GF-D8 (cell line): ENCODE measurements around the gene OSCP1.
A peak's percentile ranks its signal among the peaks of the same experiment; 100 is the strongest.

Experiments
- DNase-seq: peaks from one replicate; lab custom pipeline; 2025; lab: John Stamatoyannopoulos, UW

OSCP1 gene

DNA sequence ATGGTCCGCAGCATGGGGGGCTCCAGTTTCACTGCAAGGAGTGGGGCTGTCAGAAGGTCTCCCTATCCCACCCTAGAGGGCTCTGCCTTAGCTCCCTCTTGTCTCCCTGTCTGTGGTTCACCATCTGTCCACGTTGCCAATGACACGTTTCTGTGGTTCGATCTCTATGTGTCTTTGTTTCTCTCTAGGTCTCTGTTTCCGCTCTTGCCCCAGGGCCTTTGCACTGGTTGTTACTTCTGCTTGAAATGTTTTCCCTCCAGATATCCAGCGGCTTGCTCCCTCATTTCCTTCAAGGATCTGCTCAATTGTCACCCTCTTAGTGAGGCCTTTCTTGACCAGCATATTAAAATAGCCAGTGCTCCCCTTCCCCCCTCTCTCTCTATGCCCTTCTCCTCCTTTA is 22.4 kb upstream of the OSCP1 start:
- no peak for DNase-seq

DNA sequence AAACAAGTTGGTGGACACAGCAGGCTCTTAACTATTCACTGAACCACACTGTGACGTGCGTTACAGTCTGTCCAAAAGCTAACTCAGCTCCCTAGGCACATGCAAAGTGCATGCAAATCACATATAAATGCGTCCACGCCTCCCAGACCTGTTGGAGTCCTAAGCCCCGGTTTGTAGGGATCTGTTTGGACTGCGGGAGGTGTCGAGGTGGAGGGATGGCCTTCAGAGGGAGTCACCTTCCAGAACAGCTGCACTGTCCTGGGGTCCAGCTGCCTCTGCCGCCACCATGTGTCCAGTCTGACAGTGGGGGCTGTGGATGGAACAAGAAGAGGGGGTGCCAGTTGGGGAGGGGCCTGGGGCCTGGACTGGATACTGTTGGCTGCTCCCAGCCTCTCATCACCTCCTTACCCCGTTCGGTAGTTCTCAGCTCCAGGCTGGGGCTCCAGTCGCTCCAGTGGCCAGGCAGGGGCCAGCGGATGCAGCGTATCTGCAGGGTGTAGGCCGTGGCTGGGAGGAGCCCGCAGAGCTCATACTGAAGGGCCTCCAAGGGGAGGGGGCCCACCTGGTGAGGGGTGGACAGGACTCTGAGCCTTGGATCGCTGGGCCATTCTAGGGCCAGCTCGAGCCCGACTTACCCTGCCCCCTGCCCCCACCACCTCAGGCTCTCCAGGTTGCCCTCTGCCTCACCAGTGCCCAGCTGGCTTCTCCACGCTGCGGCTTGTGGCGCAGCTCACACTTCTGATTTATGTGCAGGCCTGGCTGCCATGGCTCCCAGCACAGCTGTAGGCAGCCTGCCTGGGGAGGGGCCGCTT is 21.8 kb upstream of the OSCP1 start:
- no peak for DNase-seq

DNA sequence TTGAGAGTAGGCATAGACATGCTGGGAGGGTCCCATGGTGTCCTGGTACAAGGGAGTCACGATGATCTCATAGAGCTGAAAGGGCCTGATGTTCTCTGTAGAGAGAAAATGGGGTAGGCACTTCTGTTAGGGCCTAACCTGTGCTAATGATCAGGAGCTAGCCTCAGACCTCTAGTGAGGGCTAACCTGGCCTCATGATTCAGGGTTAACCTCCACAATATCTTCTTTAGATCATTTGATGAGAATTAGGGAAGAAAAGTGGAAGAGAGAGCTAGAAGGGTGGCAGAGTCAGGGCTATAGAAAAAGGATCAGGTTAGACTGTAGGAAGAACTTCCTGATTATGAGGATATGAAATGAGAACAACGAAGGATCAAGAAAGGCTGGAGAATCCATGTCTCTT is 18.9 kb upstream of the OSCP1 start:
- no peak for DNase-seq

DNA sequence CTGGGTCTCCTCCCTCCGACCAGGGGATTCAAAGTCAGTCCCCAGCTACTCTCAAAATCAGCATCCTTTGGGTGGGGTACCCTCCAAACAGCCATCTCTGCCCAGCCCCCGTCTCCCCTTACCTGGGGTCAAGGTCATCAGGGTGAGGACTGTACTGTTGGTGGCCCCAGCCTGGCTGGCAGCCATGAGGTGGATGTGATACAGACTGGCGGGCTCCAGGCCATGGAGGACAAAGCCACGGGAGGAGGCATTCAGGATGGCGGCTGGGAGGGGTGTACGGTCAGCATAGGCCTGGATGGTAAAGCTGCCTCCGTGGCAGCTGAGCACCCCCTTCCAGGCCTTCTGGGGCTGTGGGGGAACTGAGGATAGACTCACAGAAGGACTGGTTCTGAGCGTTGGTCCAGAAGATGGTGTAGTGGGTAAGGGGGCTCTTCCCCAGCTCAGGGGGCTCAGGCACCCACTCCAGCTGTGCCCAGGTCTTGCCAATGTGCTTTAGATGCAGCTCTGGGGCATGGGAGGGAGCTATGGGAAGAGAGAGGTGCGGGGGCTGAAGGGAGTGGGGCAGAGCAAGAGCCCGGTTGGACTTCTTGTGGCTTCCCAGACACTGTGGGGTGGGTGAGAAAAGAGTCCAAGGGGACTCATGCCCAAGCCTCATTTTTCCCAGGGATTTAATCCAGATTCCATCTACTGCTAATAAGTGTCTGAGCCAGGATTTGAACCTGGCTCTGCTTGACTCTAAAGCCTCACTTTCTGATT is 17.6 kb upstream of the OSCP1 start:
- no peak for DNase-seq

DNA sequence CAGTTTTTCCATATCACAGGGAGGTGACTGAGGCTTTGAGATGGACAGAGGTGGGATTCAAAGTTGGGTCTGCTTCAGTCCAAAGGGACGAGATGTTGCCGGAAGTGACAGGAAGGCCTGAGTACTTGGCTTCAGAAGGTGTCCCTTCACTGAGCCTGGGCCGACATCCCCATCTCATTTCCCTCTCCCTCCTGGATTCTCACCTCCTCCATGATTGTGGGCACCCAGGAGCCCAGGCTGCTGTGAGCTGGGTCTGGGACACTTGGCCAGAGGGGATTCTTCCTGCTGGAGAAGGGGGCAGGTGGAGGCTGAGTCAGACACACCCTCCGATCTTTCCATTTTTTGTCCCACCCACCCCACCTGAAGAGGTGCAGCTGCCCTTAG is 16.8 kb upstream of the OSCP1 start:
- no peak for DNase-seq

DNA sequence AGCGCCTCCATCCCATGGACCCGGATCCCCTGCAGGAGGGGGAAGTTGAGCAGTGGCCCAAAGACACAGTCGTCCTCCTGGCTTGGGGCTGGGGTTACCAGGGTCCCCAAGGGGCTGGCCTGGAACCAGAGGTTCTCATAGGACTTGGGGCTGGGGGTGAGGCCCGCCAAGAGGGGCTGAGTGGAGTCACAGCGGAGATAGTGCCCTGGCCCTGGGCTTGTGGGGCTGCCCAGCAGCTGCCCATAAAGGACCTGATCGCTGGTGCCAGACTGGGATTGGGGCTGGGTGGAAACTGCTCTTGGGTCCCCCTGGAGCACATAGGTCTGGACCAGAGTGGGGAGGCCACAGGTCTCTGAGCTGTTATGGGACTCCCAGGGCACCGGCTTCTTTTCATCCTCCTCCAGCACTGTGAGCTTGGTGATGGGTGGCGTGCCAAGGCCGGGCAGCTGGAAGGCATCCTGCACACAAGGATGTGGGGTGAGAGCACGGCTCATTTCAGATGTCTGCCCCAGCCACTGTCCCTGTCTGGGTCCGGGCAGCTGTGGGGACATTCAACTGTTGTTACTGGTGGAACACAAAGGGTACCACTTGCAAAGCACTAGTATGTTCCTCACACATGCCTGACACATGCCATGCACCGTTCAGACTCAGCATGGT is 16.2 kb upstream of the OSCP1 start:
- DNase-seq, result no peak

DNA sequence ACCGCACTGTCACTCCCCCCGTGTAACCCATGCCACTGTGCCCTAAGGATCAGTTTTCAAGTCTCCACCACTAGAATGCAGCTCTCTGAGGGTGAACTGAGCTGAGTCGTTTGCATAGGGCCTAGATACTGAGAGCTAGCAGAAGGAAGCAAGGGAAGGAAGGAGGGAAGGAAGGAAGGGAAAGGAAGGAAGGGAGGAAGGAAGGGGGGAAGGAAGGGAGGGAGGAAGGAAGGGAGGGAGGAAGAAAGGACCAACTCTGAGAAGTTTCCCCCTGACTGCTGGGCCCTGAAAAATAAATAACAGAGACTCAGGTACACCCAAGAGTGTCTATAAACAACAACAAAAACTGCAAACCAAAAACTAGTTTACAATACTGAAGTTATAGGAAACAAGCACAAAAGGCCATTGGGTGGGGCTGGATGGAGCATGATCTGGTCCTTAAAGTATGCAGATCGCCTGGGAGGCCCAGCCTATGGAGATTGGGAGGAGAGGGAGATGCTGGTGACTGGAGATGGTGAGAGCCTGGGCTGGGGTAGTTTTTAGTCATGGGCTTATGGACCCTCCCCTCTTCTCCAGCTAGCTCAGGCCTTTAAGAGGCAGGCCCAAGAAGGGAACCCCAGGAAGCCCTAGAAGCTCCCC is 15.6 kb upstream of the OSCP1 start:
- DNase-seq, result no peak

DNA sequence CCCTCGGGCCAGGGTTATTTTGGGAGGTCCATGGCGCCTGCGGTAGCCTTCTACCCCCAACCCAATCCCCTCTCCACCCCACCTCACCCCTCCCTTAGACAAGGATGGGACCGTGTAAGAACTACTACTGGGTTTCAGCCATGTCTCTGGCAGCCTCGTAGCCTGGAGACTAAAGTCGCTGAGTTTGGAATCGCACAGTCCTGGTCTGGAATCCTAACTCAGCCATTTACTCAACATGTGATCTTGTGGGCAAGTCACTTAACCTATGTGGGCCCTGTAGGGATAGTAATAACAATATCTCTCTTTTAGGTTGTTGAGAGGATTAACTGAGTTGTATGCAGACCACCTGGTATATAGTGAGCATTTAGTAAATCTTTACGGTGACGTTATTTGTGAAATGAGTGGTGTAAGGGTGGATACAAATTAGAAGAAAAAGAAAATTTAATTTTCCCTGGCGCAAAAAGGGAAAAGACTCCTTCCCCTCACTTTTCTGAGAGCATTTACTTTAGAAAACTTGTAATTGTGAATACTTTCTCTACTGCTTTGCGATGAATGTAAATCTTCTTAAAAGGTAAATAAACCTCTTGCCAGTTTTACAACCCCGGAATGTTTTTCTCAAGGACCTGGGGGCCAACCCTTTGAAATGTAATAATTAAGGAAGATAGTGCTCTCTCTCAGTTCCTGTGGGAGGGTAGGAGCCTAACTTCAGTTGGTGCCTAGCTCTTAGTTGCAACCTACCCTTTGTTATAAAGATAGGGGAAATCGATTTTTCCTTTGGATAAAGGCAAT is 14.5 kb upstream of the OSCP1 start:
- no peak for DNase-seq

DNA sequence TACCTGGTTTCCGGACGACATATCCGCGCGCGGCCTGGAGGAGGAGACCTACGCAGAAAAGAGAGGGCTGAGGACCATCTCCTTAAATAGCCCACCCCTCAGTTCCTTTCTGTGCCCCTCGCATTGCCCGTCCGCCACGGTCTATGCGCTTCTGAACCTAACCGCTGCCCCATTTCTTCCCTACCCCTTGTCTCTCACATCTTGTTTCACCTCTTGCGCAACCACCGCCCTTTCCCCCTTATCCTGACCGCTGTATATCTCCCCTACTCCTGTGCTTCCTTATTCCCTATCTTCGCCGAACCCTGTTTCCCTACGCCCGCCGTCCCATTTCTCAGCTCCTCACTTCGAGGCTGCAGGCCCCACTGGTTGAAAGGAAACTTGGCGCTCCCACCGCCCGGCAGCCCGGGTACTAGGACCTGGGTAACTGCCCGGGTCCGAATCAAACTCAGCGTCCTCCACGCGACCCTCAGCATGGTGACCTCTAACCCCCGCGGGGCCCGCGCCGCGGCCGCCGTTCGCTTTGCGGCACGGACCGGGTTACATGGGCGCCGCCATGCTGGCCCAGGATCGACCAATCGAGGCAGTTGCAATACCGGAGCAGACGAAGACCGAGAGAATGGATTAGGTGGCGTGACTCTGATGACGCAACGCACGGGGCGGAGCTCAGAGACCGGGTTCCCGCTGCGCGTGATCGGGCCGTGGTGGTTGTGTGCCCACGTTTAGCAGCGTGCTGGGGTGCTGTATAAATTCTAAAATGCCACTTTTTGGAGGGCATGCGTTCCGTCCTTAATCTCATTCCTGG is 13.8 kb upstream of the OSCP1 start, which contains the start of gene MRPS15:
MRPS15 (minus strand) TSS at position 582 of the 802 bp plus-strand sequence; CDS start at position 473, 109 bp downstream.
- DNase-seq, result peak; percentile 84

DNA sequence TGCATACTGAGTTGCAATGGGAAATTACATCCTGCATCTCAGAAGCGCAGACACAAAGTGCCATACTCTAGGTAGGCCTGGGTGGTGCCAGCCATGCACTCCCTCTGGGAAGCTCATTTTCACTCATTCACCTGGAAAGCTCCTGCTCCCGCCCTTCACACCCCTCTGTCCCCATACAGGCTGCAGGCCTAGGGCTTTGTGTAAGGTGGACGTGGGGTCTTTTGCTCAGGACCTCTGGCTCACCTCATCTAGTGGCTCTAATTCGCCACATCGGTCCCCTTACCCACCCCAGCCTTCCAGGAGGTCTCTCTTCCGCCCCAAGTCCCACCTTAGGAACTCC is 13.2 kb upstream of the OSCP1 start:
- no peak for DNase-seq

DNA sequence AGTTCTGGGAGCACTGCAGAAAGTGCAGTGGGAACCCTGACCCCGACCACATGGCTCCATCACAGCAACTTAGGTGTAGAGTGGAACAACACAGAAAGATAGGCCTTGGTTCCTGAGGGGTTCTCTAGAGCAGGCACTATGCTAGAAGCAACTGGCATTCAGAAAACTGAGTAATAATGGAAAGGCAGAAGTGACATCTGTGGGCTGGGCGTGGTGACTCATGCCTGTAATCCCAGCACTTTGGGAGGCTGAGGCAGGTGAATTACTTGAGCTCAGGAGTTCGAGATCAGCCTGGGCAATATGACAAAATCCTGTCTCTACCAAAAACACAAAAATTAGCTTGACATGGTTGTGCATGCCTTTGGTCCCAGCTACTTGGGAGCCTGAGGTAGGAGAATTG is 8.7 kb upstream of the OSCP1 start:
- no peak for DNase-seq

DNA sequence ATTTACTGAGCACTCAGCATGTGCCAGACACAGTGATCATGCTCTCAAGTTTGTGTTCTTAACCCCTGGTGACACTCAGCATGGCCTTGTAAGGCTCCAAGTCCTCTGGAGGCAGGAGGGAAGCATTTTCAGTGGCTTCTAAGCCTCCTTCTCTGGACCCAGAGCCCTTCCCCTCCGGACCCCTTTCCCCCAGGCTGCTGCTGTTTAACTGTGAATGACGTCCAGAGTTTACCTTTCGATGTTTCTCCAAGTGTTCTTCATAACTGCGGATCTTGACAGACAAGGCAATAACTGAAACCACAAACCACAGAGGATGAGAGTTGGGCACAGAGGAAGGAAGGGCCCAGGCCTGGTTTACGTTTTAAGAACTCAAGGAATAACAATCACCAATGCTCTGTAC is 7.4 kb upstream of the OSCP1 start:
- peak; percentile 82 for DNase-seq

DNA sequence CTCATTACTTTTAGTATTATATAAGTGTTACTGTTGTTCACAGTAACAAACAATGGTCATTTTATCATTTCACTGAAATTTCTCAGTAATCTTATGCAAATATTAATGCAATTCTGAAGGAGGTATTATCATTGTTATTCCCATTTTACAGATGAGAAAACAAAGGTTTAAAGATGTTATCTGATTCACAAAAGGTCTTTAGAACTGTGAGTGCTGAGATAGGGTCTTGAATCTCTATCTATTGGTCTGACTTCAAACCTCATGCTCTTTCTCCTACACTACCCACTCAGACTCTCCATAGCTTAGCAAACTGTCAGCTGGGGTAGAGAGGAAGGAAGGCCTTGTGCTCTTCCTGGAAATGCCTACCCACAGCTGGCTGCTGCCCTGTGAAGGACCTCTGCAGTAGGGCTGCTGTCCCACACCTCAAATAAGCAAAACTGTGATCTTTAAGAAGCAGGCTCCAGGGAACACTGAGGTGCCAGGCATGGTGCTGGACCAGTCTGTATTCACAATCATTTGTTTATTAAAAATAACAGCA is 6.2 kb upstream of the OSCP1 start:
- DNase-seq, result peak; percentile 68

DNA sequence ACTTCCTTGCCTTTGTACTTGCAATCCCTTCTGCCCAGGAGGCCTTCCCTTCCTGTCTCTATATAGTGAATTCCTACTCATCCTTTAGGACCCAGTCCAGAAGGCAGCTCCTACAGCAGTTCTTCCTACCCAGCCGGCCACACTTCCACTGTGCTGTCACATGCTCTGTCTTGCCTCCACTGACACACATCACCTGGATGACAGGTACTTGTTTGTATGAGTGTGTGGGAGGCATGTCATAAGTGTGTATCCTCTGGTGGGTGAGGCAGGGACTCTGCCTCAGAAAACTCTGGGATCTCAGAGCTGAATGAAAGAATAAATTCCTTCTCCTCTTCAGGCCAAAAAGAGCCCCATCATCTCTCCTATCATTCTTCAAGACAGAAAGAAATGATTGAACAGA is 5.1 kb upstream of the OSCP1 start:
- DNase-seq, result no peak

DNA sequence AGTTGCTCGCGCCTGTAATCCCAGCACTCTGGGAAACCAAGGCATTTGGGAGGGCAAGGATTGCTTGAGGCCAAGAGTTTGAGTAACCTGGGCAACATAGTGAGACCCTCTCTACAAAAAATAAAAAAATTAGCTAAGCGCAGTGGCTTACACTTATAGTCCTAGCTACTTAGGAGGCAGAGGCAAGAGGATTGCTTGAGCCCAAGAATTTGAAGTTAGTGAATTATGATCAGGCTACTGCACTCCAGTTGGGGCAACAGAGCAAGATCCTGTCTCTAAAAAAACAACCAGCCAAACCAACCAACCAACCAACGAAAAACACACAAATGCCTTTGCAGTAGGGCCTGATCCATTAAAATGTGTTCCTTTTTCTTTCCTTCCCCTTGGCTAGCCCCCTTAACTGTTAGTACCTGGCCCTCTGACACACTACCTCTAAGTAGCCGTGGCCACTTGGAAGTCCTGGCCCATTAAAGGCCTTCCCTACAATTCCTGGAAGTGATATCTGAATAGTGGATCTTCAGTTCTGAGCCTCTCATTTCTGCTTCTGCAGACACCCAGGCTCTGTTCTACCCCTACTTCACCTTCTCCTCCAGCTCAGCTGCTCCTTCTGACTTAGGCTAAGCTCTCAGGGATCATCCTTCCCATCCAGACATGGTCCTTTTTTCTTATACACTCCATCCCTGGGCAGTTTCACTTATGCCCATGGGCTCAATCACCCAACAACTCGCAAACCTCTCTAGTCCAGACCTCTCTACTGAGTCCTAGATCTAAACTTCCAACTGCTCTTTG is 3.5 kb upstream of the OSCP1 start:
- DNase-seq, result no peak

DNA sequence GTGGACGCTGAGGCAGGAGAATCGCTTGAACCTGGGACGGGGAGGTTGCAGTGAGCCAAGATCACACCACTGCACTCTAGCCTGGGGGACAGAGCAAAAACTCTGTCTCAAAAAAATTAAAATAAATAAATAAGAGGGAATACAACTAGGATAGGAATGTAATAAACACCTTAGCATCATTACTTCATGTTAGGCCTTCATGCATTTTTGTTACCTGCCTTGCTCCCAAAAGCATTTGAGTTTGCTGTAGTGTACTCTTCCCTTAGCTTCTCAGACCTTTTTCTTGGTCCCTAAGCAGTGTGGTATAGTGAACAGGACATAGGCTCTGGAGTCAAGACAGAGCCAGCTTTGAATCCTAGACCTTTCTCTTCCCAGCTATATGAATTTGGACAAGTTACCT is 2.8 kb upstream of the OSCP1 start:
- no peak for DNase-seq

DNA sequence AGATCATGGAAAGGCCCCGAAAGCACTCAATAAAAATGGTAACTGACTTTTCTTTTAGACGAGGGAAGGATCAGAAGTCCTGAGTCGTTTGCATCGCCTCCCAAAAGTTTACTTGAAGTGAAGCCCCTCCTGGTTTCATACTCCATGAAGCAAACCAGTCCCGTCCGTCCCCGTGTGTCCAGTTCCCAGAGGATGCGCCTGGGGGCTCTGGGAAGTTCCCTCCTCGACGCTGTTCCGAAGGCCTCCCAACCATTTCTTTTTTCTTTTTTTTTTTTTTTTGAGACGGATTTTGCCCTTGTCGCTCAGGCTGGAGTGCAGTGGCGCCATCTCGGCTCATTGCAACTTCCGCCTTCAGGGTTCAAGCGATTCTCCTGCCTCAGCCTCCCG is 661 bp upstream of the OSCP1 start:
- no peak for DNase-seq

DNA sequence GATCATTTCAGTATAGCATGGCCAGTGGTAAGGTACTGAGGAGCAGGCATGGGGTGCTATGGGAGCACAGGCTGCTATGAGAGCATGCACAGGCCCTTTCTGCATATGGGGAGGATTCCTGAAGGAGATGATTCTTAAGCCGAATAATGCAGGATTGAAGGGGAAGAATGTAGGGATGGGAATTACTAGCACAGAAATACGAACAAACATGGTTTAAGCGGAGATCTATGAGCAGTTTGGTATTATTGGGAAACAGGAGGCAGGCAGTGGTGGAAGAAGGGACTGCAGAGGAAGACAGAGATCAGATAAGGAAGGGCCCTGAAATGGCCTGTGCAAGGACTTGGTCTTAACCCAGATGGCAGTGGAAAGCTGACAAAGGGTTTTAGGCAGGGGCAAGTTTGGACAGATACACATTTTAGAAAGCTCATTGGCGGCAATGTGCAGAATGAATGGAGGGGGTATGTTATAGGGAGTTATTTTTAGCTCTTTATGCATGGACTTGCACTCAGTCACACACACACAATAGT is 1.7 kb downstream of the OSCP1 start:
- peak; percentile 90 for DNase-seq

DNA sequence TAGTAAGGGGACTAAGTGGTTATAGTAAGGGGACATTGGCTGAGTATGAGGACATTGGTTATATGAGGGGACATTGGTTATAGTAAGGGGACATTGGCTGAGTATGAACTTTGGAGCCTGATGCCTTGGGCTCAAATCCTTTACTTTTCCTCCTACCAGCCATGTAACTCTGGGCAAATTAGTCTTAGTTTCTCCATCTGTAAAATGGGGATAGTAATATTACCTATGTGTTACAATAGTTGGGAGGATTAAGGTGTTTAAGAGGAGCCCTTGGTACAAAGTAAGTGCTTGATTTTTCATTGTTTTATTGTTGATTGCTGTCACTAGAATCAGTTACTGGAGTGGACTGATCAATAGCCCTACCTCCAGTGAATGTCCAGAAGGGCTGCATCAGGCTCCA is 2.8 kb downstream of the OSCP1 start:
- DNase-seq, result no peak

DNA sequence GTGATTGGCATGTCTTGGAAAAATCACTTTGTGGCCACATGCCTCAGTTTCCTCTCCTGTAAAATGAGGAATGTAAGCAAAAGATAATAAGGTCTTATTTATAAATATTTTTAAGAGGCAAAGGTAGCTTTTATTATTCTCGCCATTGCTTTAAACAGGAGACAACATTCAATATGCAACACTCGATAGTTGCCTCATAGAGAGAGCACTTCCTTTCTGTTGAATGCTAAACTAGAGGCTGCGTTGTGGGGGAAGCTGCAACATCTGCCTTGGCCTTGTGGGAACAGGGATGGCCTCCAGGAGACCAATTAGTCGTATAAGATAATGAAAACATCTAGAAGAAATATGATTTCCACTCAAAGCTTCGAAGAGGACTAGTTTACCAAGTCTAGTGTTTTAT is 3.5 kb downstream of the OSCP1 start:
- DNase-seq, result peak; percentile 68
